Endothelial cell of umbilical vein (primary cell): ENCODE results near the gene VASN. TPM values are rescaled to one million over a fixed set of nuclear protein-coding genes. Genes with fewer than 3 reads are reported as not detected.

Experiments used
- BruUV-seq: library from RNA; stranded (reverse); fragments of 400-500 nt; replicated peaks from 2 replicates; lab custom pipeline; 2021; lab: Mats Ljungman, UMichigan
- CTCF ChIA-PET: fragments of 300-600, 350-600 bp; sonication (Branson Sonifier 250); formaldehyde crosslinking; loops from one replicate; lab custom pipeline; 2021; ENCODE audit warnings: antibody characterized with exemption, inconsistent platforms; lab: Charles Lee
- POLR2A ChIA-PET: fragments of 300-600, 350-600 bp; sonication (Branson Sonifier 250); formaldehyde crosslinking; loops from one replicate; lab custom pipeline; 2021; ENCODE audit warnings: antibody characterized with exemption, inconsistent platforms; lab: Charles Lee
- DNase-seq: peaks from one replicate; pipeline ENCODE4 v3.0.0-alpha.2; 2011; ENCODE audit warnings: low read depth, low spot score
- FAIRE-seq: peaks from 2 replicates; lab custom pipeline; 2011; peaks lifted over from hg19 to GRCh38; lab: Jason Lieb, UNC
- H2AFZ ChIP-seq: 2 replicates; pipeline ENCODE4 v1.6.0; 2012; ENCODE audit warnings: low read depth, low read length, control low read depth, inconsistent platforms
- H3K27ac ChIP-seq: 2 replicates; pipeline ENCODE4 v1.5.1; 2011; ENCODE audit warnings: low read depth, mild to moderate bottlenecking, control low read depth, low read length, moderate library complexity; ENCODE audit not compliant: insufficient read depth
- H3K27me3 ChIP-seq, 2 experiments: 2 replicates each; pipeline versions ENCODE4 v1.6.0 to v1.6.1; 2011; ENCODE audit warnings: low read length in 2 of 2, mixed read lengths in 1 of 2; ENCODE audit not compliant: control insufficient read depth in 2 of 2, insufficient read depth in 2 of 2
- H3K36me3 ChIP-seq, 2 experiments: 2 replicates in 1 of 2; 3 replicates in 1 of 2; pipeline ENCODE4 v1.5.1; 2011; ENCODE audit warnings: low read length in 2 of 2, mild to moderate bottlenecking in 1 of 2, moderate library complexity in 1 of 2; ENCODE audit not compliant: control insufficient read depth in 2 of 2, insufficient read depth in 2 of 2; ENCODE audit errors: extremely low read depth in 1 of 2
- H3K4me1 ChIP-seq: 3 replicates; pipeline ENCODE4 v1.5.1; 2011; ENCODE audit warnings: mild to moderate bottlenecking, low read length; ENCODE audit not compliant: control insufficient read depth, insufficient read depth; ENCODE audit errors: extremely low read depth
- H3K4me2 ChIP-seq: 2 replicates; pipeline ENCODE4 v1.6.1; 2011; ENCODE audit warnings: low read length, control low read depth, mixed read lengths; ENCODE audit not compliant: insufficient read depth
- H3K4me3 ChIP-seq, 3 experiments: fragments of 200-600 bp in 1 of 3; sonication (generic), shearing (Covaris generic) in 1 of 3; replicated peaks in 1 of 3; 2 replicates each; pipeline ENCODE4 v1.5.1; 2011 to 2016; ENCODE audit warnings: control low read depth in 3 of 3, low read length in 3 of 3, mild to moderate bottlenecking in 2 of 3, inconsistent platforms in 1 of 3, low read depth in 1 of 3, moderate library complexity in 1 of 3; ENCODE audit not compliant: insufficient read depth in 1 of 3
- H3K79me2 ChIP-seq: 2 replicates; pipeline ENCODE4 v1.6.0; 2012; ENCODE audit warnings: low read length, inconsistent platforms; ENCODE audit not compliant: control insufficient read depth, insufficient read depth
- H3K9ac ChIP-seq: replicated peaks from 2 replicates; pipeline ENCODE3; 2011; ENCODE audit warnings: low read length, control low read depth; ENCODE audit not compliant: insufficient read depth; ENCODE audit errors: extremely low read depth
- H3K9me1 ChIP-seq: replicated peaks from 3 replicates; pipeline ENCODE4 v1.6.0; 2011; ENCODE audit warnings: mild to moderate bottlenecking, low read length; ENCODE audit not compliant: control insufficient read depth, insufficient read depth; ENCODE audit errors: extremely low read depth
- H3K9me3 ChIP-seq: replicated peaks from 2 replicates; pipeline ENCODE4 v1.5.1; 2012; ENCODE audit warnings: low read length, inconsistent platforms; ENCODE audit not compliant: control insufficient read depth, insufficient read depth
- H4K20me1 ChIP-seq: replicated peaks from 2 replicates; pipeline ENCODE3; 2011; ENCODE audit warnings: mild to moderate bottlenecking, low read length; ENCODE audit not compliant: control insufficient read depth, insufficient read depth; ENCODE audit errors: extremely low read depth
- CTCF ChIP-seq, 2 donors: IDR thresholded peaks; 1 replicate in 1 of 2; 2 replicates in 1 of 2; pipeline ENCODE4 v1.5.1; 2011; ENCODE audit warnings: low read length in 2 of 2, mild to moderate bottlenecking in 2 of 2, moderate library complexity in 2 of 2, control low read depth in 1 of 2, inconsistent platforms in 1 of 2, low read depth in 1 of 2; ENCODE audit not compliant: insufficient read depth in 1 of 2; ENCODE audit errors: extremely low read depth in 1 of 2
- EZH2 ChIP-seq: IDR thresholded peaks from 2 replicates; pipeline ENCODE4 v1.6.1; 2012; ENCODE audit warnings: borderline replicate concordance, low read depth, mild to moderate bottlenecking, moderate library complexity, low read length, inconsistent platforms; ENCODE audit not compliant: severe bottlenecking
- FOS ChIP-seq: IDR thresholded peaks from 2 replicates; pipeline ENCODE4 v1.6.1; 2011; ENCODE audit warnings: mild to moderate bottlenecking, low read length, moderate library complexity, borderline replicate concordance; ENCODE audit not compliant: insufficient read depth
- GATA2 ChIP-seq: IDR thresholded peaks from 2 replicates; pipeline ENCODE4 v1.7.0; 2011; ENCODE audit warnings: low read depth, mild to moderate bottlenecking, moderate library complexity, mixed read lengths, low read length; ENCODE audit not compliant: insufficient read length, insufficient read depth
- JUN ChIP-seq: IDR thresholded peaks from 2 replicates; pipeline ENCODE4 v1.6.1; 2011; ENCODE audit warnings: borderline replicate concordance, low read depth; ENCODE audit not compliant: insufficient read length, insufficient read depth
- MAX ChIP-seq: IDR thresholded peaks from 2 replicates; pipeline ENCODE4 v1.6.1; 2011; ENCODE audit not compliant: insufficient read depth, insufficient read length
- MYC ChIP-seq: IDR thresholded peaks from one replicate; pipeline ENCODE4 v1.6.1; 2011; ENCODE audit warnings: mild to moderate bottlenecking, low read depth, low read length
- POLR2A ChIP-seq: IDR thresholded peaks from 2 replicates; pipeline ENCODE4 v1.6.1; 2012; ENCODE audit warnings: low read depth, mild to moderate bottlenecking, control low read depth, low read length
- POLR2AphosphoS5 ChIP-seq: IDR thresholded peaks from 2 replicates; pipeline ENCODE4 v1.6.1; 2012; ENCODE audit warnings: low read depth, mild to moderate bottlenecking, control low read depth, low read length, moderate library complexity; ENCODE audit not compliant: insufficient read depth
- dilution Hi-C: fragments of 300-500 bp; cut with MboI; formaldehyde crosslinking; loops from one replicate; pipeline ENCODE4 v1.15.0; 2019; ENCODE audit warnings: low sequenced_read_pairs; ENCODE audit not compliant: extremely low pct_ligation_motif_present
- intact Hi-C: fragments of 100-400 bp; cut with micrococcal nuclease; formaldehyde crosslinking; loops from one replicate; pipeline ENCODE4 v1.10.0; 2022
- polyA plus RNA-seq, 4 experiments: library from polyadenylated mRNA; depleted of rRNA in 3 of 4; stranded (reverse) in 3 of 4; unstranded in 1 of 4; fragments of >200 nt; gene quantifications; 2 replicates each; pipeline versions ENCODE4 v1.2.1 to v1.2.3, GENCODE V29; 2011 to 2012; ENCODE audit warnings: missing spikeins in 1 of 4
- total RNA-seq: library from RNA; stranded (reverse); gene quantifications from 2 replicates; pipeline ENCODE4 v1.2.3, GENCODE V29; 2021

Gene VASN
- total and polyA plus RNA-seq, 2 donors (not counting 3 experiments of a cell fraction or from before 2014, with no cell fraction given), result 0.41 to 0.42 TPM

DNA sequence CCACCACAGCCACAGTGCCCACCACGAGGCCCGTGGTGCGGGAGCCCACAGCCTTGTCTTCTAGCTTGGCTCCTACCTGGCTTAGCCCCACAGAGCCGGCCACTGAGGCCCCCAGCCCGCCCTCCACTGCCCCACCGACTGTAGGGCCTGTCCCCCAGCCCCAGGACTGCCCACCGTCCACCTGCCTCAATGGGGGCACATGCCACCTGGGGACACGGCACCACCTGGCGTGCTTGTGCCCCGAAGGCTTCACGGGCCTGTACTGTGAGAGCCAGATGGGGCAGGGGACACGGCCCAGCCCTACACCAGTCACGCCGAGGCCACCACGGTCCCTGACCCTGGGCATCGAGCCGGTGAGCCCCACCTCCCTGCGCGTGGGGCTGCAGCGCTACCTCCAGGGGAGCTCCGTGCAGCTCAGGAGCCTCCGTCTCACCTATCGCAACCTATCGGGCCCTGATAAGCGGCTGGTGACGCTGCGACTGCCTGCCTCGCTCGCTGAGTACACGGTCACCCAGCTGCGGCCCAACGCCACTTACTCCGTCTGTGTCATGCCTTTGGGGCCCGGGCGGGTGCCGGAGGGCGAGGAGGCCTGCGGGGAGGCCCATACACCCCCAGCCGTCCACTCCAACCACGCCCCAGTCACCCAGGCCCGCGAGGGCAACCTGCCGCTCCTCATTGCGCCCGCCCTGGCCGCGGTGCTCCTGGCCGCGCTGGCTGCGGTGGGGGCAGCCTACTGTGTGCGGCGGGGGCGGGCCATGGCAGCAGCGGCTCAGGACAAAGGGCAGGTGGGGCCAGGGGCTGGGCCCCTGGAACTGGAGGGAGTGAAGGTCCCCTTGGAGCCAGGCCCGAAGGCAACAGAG lies 10.5 kb downstream of the VASN start:
- no peak overlapping the region for H3K9ac ChIP-seq
- H3K79me2 ChIP-seq, result no peaks in the 10 kb centered on the region
- no peak for FAIRE-seq
- no peak overlapping the region for H2AFZ ChIP-seq
- dilution Hi-C loops (no loop called here), intact Hi-C loops (no loop called here)
- peaks cover 18% of the 10 kb centered on the region for H3K4me1 ChIP-seq
- no peak overlapping the region for H3K4me2 ChIP-seq
- no peaks in the 10 kb centered on the region for H3K9me1 ChIP-seq
- no peaks in the 10 kb centered on the region for H3K9me3 ChIP-seq
- H3K27me3 ChIP-seq, result no peaks in the 10 kb centered on the region
- no peak overlapping the region for H3K27ac ChIP-seq
- ChIA-PET CTCF (interaction anchor here (1.0 to 2.1 kb wide), 3 partner anchors 20 to 26 kb away, joined by 3 to 8 read pairs (median 4); no protein-coding TSS in a partner anchor), POLR2A (no interaction called here)
- H3K4me3 ChIP-seq, result no peak overlapping the region
- no TSS peak for BruUV-seq
- H4K20me1 ChIP-seq, result no peaks in the 10 kb centered on the region
- no peak for DNase-seq
- TF ChIP-seq GATA2 (no peak), POLR2A (no peak), MAX (no peak), MYC (no peak), JUN (no peak), EZH2 (no peak), POLR2AphosphoS5 (no peak), CTCF (IDR thresholded peaks at IDR 0.05; ENCODE audit: extremely low read depth in 1 of 2, insufficient read depth in 1 of 2, low read depth in 1 of 2, low read length in 2 of 2) (no peak), FOS (no peak)
- peaks cover 0 to 5% of the 10 kb centered on the region in 2 experiments for H3K36me3 ChIP-seq
